K562 (cell line): ENCODE results near the gene SYF2. TPM values are rescaled to one million over a fixed set of nuclear protein-coding genes. Genes with fewer than 3 reads are reported as not detected.

Experiments used
- CUX1 ChIP-seq: fragments of 200-800 bp; sonication (Bioruptor generic); IDR thresholded peaks from 2 replicates; pipeline ENCODE4 v1.6.1; 2016; ENCODE audit warnings: missing genetic modification characterization, missing compliant biosample characterization
- GTF2E2 ChIP-seq: fragments of 200-800 bp; sonication (Bioruptor generic); IDR thresholded peaks from 2 replicates; pipeline ENCODE4 v1.6.1; 2016; ENCODE audit warnings: missing genetic modification characterization, missing compliant biosample characterization
- HNRNPH1 ChIP-seq: fragments of 200-400 bp; formaldehyde crosslinking; optimal IDR thresholded peaks from 2 replicates; pipeline ENCODE3; 2017; ENCODE audit warnings: low read depth, mild to moderate bottlenecking, low read length, moderate library complexity
- JUN ChIP-seq, 2 experiments: sonication (generic) in 1 of 2; formaldehyde crosslinking in 1 of 2; IDR thresholded peaks; 2 replicates each; pipeline versions ENCODE4 v1.6.1 to v1.8.0; 2012 to 2022; ENCODE audit warnings: borderline replicate concordance in 2 of 2, mild to moderate bottlenecking in 2 of 2, improper control_type of control experiment in 1 of 2, low read depth in 1 of 2, low read length in 1 of 2, missing genetic modification reagents in 1 of 2
- MLLT1 ChIP-seq, 2 experiments: fragments of 450-650 bp; IDR thresholded peaks; 2 replicates each; pipeline ENCODE4 v1.6.1; 2016
- NCOA4 ChIP-seq: fragments of 450-650 bp; IDR thresholded peaks from 2 replicates; pipeline ENCODE4 v1.6.1; 2018; ENCODE audit warnings: mild to moderate bottlenecking; ENCODE audit not compliant: partially characterized antibody
- ZBTB49 ChIP-seq: sonication (generic); formaldehyde crosslinking; IDR thresholded peaks from 2 replicates; pipeline ENCODE4 v1.8.0; 2022; ENCODE audit warnings: missing genetic modification reagents, mild to moderate bottlenecking, borderline replicate concordance
- polyA plus RNA-seq, 8 experiments: library from polyadenylated mRNA; depleted of rRNA in 4 of 8; stranded (reverse) in 5 of 8; unstranded in 3 of 8; fragments of >200 nt; fragmentation: Nextera tagmentation in 2 of 8; fragmentation: Illumina TruSeq in 1 of 8; extraction: Ambion mirVana in 2 of 8; extraction: Trizol in 1 of 8; gene quantifications; 2 replicates each; pipeline versions ENCODE4 v1.2.1 to v1.2.3, GENCODE V29; 2011 to 2014; ENCODE audit warnings: inconsistent platforms in 1 of 8, missing spikeins in 1 of 8
- total RNA-seq, 7 experiments: library from RNA; depleted of rRNA in 6 of 7; stranded (reverse); fragments of >200 nt in 6 of 7; fragmentation: Illumina TruSeq in 2 of 7; extraction: Trizol in 2 of 7; gene quantifications; 2 replicates each; pipeline versions ENCODE4 v1.2.1 to v1.2.3, GENCODE V29; 2011 to 2021; ENCODE audit warnings: low replicate concordance in 1 of 7

SYF2 gene
- total and polyA plus RNA-seq, 9 of the 15 experiments (the other 6 are each of a cell fraction or from before 2014, with no cell fraction given) = 20.9 to 69.0 (median 43.2) TPM

- no peak for TF ChIP-seq CUX1 (CRISPR knock-in tag)
- no peak for TF ChIP-seq NCOA4
- no peak for TF ChIP-seq JUN (IDR thresholded peaks at IDR 0.05; ENCODE audit: borderline replicate concordance, low read depth, low read length)
- TF ChIP-seq JUN (CRISPR knock-in tag; IDR thresholded peaks at IDR 0.05; ENCODE audit: borderline replicate concordance) = no peak
- TF ChIP-seq ZBTB49 (CRISPR knock-in tag) = no peak
- TF ChIP-seq HNRNPH1 = no peak
- TF ChIP-seq GTF2E2 = no peak
- no peak for TF ChIP-seq MLLT1 (IDR thresholded peaks at IDR 0.05)
These were observed 53.3 kb downstream of the SYF2 start (continued) for GRCh38 chr1:25178917-25179561.
